Natural killer cell (primary cell): ENCODE data around the gene ZFYVE9. TPM values are rescaled to one million over a fixed set of nuclear protein-coding genes. Genes with fewer than 3 reads are reported as not detected.
A peak's percentile ranks its signal among the peaks of the same experiment; 100 is the strongest.
"Not testable (repeated sequence)": the region's sequence is repeated elsewhere in the genome, so short reads cannot be mapped to it uniquely, and the experiment has no call there.

Experiments used
- ATAC-seq, 3 donors: fragments of 150-1000 bp in 2 of 3; fragments of 200-7000 bp in 1 of 3; cut with Tn5 transposase; 1 replicate in 1 of 3; 2 replicates in 2 of 3; pipeline ENCODE4 v1.10.0; 2021; ENCODE audit warnings: mild to moderate bottlenecking in 2 of 3, moderate library complexity in 2 of 3
- DNase-seq, 2 donors: peaks; one replicate each; pipeline versions ENCODE4 v3.0.0 to v3.0.0-alpha.2; 2013 to 2021; ENCODE audit warnings: mixed read lengths in 1 of 2
- H3K27ac ChIP-seq: one replicate; pipeline ENCODE4 v1.5.1; 2013; ENCODE audit warnings: mild to moderate bottlenecking, low read length
- H3K27me3 ChIP-seq: one replicate; pipeline ENCODE4 v1.6.1; 2013; ENCODE audit warnings: low read length; ENCODE audit not compliant: control insufficient read depth, insufficient read depth
- H3K36me3 ChIP-seq: one replicate; pipeline ENCODE4 v1.6.1; 2013; ENCODE audit warnings: low read length; ENCODE audit not compliant: control insufficient read depth, insufficient read depth
- H3K4me1 ChIP-seq: one replicate; pipeline ENCODE4 v1.6.1; 2013; ENCODE audit warnings: low read length; ENCODE audit not compliant: control insufficient read depth, insufficient read depth
- H3K4me3 ChIP-seq: one replicate; pipeline ENCODE4 v1.5.1; 2013; ENCODE audit warnings: low read length
- H3K9me3 ChIP-seq: one replicate; pipeline ENCODE4 v1.6.1; 2013; ENCODE audit warnings: low read length; ENCODE audit not compliant: control insufficient read depth, insufficient read depth
- H3K27ac Mint-ChIP-seq, 2 donors: one replicate each; pipeline ENCODE4 v1.8.0; 2022; ENCODE audit warnings: mild to moderate bottlenecking in 2 of 2, mixed read lengths in 2 of 2, moderate library complexity in 1 of 2
- H3K27me3 Mint-ChIP-seq, 2 donors: one replicate each; pipeline ENCODE4 v1.8.0; 2022; ENCODE audit warnings: low read depth in 2 of 2, mixed read lengths in 2 of 2
- H3K36me3 Mint-ChIP-seq: one replicate; pipeline ENCODE4 v1.8.0; 2022; ENCODE audit warnings: mixed read lengths
- H3K4me1 Mint-ChIP-seq, 2 donors: one replicate each; pipeline ENCODE4 v1.8.0; 2022; ENCODE audit warnings: mixed read lengths in 2 of 2
- H3K4me3 Mint-ChIP-seq: one replicate; pipeline ENCODE4 v1.8.0; 2022; ENCODE audit warnings: mild to moderate bottlenecking, moderate library complexity, mixed read lengths
- H3K9me3 Mint-ChIP-seq, 2 donors: one replicate each; pipeline ENCODE4 v1.8.0; 2022; ENCODE audit warnings: mixed read lengths in 2 of 2
- CTCF ChIP-seq: fragments of 200-600 bp; IDR thresholded peaks from one replicate; pipeline ENCODE4 v1.8.0; 2022; ENCODE audit warnings: antibody characterized with exemption
- WGBS: methylation state at CpG from one replicate; pipeline ENCODE4 v1.1.7; 2013; ENCODE audit warnings: missing lambda C conversion rate; ENCODE audit not compliant: insufficient coverage; 5-methylcytosine and 5-hydroxymethylcytosine counted together
- intact Hi-C: fragments of 100-400 bp; cut with micrococcal nuclease; formaldehyde crosslinking; loops from one replicate; pipeline ENCODE4 v1.14.2; 2022
- total RNA-seq, 4 donors: library from RNA; stranded (reverse); fragments of 120-200 nt in 1 of 4; gene quantifications; one replicate each; pipeline versions ENCODE4 v1.2.3 to v1.2.4, GENCODE V29; 2013 to 2022

Gene ZFYVE9
- 1 to 10 TPM; 1.1 to 2.3 (median 1.8) TPM for total RNA-seq
- total RNA-seq (2013), result 7.4 TPM

- H3K4me1 Mint-ChIP-seq, result peaks cover 29 to 30% of the 10 kb centered on the region in 2 donors
- intact Hi-C loops, result loop anchor here (1.0 to 5.0 kb wide), 2 partner anchors 155 to 546 kb away; no protein-coding TSS in a partner anchor
- WGBS, result 1% methylated on average over 72 of the region's 72 CpGs
- peaks cover 13 to 23% of the 10 kb centered on the region in 2 donors for H3K27me3 Mint-ChIP-seq
- H3K9me3 Mint-ChIP-seq, result no peaks in the 10 kb centered on the region
- peak within 1 kb of the TSS; percentile 91 for H3K4me3 Mint-ChIP-seq
- H3K27ac ChIP-seq, result no peak within 1 kb of the TSS
- H3K36me3 ChIP-seq, result no peaks in the 10 kb centered on the region
- peak within 1 kb of the TSS in 1 of 2 donors; percentile 60 for H3K27ac Mint-ChIP-seq
- H3K27me3 ChIP-seq, result peaks cover 8% of the 10 kb centered on the region
- peak; percentile 71 for TF ChIP-seq CTCF
- H3K4me3 ChIP-seq, result peak within 1 kb of the TSS; percentile 16
- no peaks in the 10 kb centered on the region for H3K36me3 Mint-ChIP-seq
- H3K4me1 ChIP-seq, result peaks cover 10% of the 10 kb centered on the region
- ATAC-seq (peak; percentile 78 to 89 (median 86)), DNase-seq (peak; percentile 72 to 88)
- H3K9me3 ChIP-seq, result no peaks in the 10 kb centered on the region
Observed at GRCh38 chr1:52141513-52142219, at the start of gene ZFYVE9. Gene ZFYVE9, plus strand, starts transcription at chr1:52142089. Its CDS starts 91,118 bp downstream, at chr1:52233207.

- H3K4me1 ChIP-seq, H3K9me3 ChIP-seq, H3K9me3 Mint-ChIP-seq, H3K36me3 Mint-ChIP-seq, intact Hi-C loops, H3K27ac ChIP-seq, H3K27ac Mint-ChIP-seq, H3K4me3 Mint-ChIP-seq, H3K27me3 Mint-ChIP-seq, DNase-seq, H3K27me3 ChIP-seq, H3K4me3 ChIP-seq, ATAC-seq, H3K36me3 ChIP-seq, H3K4me1 Mint-ChIP-seq: not testable (repeated sequence)
- 91% methylated on average over 7 of the region's 7 CpGs for WGBS
Observed at GRCh38 chr1:52094300-52094699, 47.6 kb upstream of the ZFYVE9 start.

- TF ChIP-seq CTCF, result no peak
- intact Hi-C loops, result no loop called here
- H3K36me3 Mint-ChIP-seq, result no peaks in the 10 kb centered on the region
- no peak overlapping the region for H3K27ac Mint-ChIP-seq
- no peaks in the 10 kb centered on the region for H3K4me1 ChIP-seq
- no peaks in the 10 kb centered on the region for H3K4me1 Mint-ChIP-seq
- no peaks in the 10 kb centered on the region for H3K36me3 ChIP-seq
- H3K4me3 Mint-ChIP-seq, result no peak overlapping the region
- H3K27me3 Mint-ChIP-seq, result no peaks in the 10 kb centered on the region
- H3K27me3 ChIP-seq, result no peaks in the 10 kb centered on the region
- no peak overlapping the region for H3K4me3 ChIP-seq
- H3K9me3 Mint-ChIP-seq, result no peaks in the 10 kb centered on the region
- H3K27ac ChIP-seq, result no peak overlapping the region
- DNase-seq (no peak), ATAC-seq (no peak)
- no peaks in the 10 kb centered on the region for H3K9me3 ChIP-seq
- WGBS, result 76% methylated on average over 5 of the region's 8 CpGs
Observed at GRCh38 chr1:52096216-52096615, 45.7 kb upstream of the ZFYVE9 start.

GRCh38 chr1:52098139-52098871 lies 43.6 kb upstream of the ZFYVE9 start:
- Histone ChIP-seq H3K27ac (no peak overlapping the region), H3K9me3 (no peaks in the 10 kb centered on the region), H3K4me3 (no peak overlapping the region), H3K27me3 (no peaks in the 10 kb centered on the region), H3K36me3 (no peaks in the 10 kb centered on the region), H3K4me1 (no peaks in the 10 kb centered on the region)
- Mint-ChIP-seq H3K4me3 (no peak overlapping the region), H3K36me3 (no peaks in the 10 kb centered on the region), H3K4me1 (peaks cover 7 to 8% of the 10 kb centered on the region in 2 donors), H3K27me3 (no peaks in the 10 kb centered on the region), H3K9me3 (no peaks in the 10 kb centered on the region), H3K27ac (no peak overlapping the region)
- no peak for TF ChIP-seq CTCF
- intact Hi-C loops, result no loop called here
- DNase-seq, result no peak
- 85% methylated on average over 8 of the region's 8 CpGs for WGBS
- ATAC-seq, result no peak
